IPS-NIHi11 (cell line): ENCODE data around the gene RMND5B.
A peak's percentile ranks its signal among the peaks of the same experiment; 100 is the strongest.
"Not testable (repeated sequence)": the region's sequence is repeated elsewhere in the genome, so short reads cannot be mapped to it uniquely, and the experiment has no call there.

Experiments used
- DNase-seq: peaks from one replicate; pipeline ENCODE4 v3.0.0; 2012; ENCODE audit warnings: mixed read lengths, low spot score

RMND5B gene

DNA sequence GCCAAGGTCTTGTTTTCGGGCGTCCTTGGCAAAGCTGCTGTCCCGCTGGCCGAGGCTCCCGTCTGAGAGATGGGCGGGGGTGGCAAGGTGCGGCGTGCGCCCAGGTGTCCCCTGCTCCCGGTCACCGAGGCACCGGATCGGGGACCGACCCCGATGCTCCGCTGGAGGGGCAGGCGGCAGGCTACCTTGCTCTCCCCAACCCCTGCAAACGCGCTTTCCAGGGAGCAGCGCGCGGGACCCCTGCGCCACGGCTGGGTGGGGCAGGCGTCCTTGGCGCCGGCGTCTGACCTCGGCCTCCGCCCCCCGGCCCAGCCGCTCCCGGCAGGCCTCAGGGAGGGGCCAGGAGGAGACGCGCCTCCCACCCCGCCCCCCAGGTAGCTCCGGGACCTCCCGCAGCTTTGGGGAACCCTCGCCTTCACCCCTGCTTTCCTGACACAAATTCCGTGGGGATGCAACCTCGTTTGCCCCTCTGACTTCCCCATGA is 16.9 kb upstream of the RMND5B start:
- peak; percentile 67 for DNase-seq

DNA sequence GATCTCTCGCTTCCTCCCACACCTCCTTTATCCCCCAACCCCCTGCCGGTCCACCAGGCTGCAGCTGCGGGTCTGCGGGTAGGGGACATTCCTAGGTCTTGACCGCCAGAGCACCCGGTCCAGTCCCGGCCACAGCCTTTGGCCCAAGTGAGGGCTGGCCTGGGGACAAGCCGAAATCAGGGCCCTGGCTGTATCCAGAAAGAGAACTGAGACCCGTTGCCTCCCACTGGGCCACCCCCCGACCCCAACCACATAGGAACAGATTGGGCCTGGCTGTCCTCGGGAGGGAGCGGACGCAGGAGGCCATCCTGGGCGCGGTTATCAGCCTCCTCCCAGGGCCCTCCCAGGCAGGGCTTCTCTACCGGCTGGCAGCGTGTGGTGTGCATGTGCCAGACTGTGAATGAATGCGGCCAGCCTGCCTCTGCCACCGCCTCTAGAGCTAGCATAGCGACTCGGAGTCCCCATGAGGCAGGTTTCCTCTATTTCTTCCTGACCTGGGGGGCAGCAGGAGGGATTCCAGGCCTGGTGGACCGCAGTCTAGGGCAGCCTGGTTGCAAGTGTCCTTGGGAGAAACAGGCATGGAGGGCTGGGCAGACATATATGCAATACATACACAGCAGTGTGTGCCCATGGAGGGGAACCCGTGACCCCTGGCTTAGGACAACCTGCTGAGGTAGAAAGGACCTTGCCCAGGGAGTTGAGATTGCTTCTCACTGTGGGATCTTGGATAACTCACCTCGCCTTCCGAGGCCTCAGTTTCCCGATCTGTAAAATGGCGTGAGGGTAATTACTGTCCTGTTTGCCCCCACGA is 16.3 kb upstream of the RMND5B start:
- peak; percentile 46 for DNase-seq

DNA sequence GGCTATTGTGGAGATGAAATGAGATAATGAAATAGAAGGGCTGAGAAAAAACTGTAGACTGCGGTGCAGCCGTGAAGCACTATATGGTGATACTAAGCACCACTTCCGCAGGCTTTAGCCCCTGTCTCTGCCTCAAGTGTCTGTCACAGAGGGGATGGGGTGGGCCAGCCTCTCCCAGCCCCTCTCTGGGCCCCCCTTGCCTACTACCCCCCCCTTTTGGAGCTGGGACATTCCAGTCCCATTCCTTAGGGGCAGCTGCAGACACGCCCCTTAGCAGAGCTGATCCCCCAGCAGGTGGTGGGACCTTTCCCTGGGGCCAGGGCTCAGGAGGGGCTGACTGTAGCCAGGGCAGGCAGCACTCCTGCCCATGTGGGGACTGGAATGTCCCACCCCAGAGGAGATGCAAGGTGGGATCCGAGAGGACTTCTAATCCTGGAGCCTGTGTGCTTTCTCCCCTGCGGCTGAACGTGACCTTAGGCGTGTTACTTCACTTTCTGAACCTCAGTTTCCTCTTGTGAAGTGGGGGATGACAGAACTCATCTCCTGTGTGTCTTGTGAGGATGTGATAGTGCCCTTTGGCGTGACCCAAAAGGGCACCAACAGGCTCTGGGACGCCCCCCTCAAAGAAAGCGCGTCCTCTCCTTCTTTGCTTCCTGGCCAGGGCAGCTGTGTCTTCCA is 15.5 kb upstream of the RMND5B start:
- peak; percentile 58 for DNase-seq

DNA sequence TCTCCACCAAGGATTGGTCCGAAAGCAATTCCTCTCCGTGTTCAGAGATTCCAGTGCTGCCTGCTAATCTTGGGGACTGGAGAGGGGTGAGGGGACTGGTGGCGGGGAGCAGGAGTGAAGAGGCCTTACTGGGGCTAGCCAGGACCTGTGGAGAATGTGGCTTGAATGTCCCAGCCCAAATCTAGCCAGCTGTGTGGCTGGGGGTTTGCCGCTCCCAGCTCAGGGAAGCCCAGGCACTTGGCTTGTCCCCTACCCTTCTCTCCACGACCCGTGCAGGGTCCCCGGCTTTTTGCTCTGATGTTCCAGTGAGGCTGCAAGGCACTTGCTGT is 15.0 kb upstream of the RMND5B start:
- no peak for DNase-seq

DNA sequence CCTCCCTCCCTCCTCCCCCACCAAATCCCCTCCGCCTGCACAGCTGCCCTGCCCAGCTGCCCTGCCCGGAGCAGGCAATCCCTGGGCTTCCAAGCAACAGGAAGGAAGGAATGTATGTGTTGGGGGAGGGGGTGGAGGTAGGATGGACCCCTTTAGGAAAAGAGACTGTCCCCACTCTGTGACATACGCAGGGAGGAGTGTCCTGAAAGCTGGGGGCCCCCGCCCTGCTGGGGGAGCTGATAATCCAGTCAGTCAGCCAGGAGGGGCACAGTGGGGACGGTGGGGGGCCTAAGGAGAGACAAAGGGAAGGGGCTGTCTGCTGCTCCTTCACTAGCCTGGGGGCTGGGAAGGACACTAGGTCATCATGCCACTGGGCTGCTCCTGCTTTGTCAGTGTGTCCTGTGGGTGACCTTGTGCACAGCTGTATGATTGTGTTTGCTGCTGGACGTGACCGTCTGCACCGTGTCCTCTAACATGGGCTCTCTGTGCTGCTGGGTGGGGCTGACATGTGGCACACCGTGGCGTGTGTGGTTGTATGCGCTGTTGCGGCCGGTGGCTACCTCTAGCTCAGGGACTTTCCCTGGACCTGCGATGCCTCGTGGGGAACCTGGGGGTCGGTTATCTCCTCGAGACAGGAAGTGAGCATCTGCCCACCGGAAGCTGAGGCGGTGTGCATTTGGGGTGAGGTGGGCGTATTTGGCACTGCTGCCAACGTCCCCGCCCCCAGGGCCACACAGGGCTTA is 14.5 kb upstream of the RMND5B start:
- DNase-seq: peak; percentile 39

DNA sequence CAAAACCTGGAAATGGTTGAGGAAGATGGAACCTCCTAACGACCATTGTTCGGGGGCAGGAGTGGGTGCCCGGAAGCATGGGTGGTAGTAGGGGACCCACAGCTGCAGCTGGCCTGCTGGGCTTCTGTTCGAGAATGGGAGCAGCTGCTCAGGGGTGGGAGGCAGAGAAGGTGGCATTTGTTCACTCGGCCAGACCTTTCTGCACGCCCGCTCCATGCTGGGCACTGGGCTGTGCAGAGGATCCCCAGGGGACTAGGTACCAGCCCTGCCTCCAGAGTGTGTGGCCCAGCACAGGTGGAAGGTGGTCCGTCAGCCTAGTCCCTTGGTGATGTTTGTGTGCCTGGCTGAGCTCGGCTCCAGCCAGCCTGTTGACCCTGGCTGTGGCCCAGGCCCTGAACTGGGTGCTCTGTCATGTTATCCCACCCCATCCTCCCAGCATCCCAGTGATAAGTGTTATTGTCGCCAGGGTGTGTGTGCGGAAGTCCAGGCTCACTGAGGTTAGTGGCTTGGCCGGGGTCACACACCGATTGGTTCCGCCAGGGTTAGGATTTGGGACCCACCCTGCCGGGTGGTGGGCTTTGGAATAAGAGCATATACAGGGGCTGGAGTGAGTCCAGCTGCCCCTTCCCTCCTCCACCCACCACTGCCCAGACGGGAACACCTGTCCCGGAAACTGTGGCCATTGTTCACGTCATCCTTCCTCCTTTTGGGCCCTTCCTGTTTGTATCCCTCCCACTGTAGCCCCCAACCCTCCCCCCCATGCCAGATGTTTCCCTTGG is 12.7 kb upstream of the RMND5B start:
- DNase-seq: no peak

DNA sequence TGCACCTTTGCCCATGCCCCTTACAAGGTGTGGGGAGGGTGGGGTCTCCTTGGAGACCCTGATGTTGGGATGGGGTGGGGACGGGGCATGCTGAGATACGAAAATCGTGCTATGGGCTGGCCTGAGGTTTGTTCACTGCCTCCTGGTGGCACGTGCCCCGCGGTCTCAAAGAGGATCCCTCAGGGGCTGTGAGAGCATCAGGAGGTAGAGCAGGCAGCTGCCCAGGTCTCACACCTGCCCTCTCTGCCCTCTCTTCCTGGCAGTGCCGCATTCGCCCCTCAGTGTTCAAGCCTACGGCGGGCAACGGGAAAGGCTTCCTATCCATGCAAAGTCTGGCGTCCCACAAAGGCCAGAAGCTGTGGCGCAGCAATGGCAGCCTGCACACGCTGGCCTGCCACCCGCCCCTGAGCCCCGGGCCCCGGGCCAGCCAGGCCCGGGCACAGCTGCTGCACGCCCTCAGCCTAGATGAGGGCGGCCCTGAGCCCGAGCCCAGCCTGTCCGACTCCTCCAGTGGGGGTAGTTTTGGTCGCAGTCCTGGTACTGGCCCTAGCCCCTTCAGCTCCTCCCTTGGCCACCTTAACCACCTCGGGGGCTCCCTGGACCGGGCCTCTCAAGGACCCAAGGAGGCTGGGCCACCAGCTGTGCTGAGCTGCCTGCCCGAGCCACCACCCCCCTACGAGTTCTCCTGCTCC is 10.8 kb upstream of the RMND5B start:
- no peak for DNase-seq

DNA sequence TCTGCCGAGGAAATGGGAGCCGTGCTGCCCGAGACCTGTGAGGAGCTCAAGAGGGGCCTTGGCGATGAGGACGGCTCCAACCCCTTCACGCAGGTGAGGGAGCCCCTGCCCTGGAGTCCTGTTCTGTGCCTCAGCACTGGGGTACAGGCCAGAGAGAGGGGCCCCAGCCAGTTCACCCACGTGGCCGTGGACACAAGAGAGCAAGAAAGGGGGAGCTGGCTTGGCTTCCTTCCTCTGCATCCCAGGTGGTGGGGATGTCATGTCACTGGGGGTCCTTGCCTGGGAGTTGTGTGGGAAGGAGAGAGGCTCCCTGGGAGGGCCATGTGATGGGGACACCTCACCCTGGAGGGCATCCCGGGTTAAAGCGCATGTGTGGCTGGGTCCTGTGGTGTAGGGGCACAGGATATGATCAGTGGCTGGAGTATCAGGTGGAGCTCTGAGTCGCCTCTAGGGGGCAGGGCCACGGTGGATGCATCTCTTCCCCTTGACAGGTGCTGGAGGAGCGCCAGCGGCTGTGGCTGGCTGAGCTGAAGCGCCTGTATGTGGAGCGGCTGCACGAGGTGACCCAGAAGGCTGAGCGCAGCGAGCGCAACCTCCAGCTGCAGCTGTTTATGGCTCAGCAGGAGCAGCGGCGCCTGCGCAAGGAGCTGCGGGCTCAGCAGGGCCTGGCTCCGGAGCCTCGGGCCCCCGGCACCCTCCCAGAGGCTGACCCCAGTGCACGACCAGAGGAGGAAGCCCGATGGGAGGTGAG is 10.0 kb upstream of the RMND5B start:
- peak; percentile 82 for DNase-seq

DNA sequence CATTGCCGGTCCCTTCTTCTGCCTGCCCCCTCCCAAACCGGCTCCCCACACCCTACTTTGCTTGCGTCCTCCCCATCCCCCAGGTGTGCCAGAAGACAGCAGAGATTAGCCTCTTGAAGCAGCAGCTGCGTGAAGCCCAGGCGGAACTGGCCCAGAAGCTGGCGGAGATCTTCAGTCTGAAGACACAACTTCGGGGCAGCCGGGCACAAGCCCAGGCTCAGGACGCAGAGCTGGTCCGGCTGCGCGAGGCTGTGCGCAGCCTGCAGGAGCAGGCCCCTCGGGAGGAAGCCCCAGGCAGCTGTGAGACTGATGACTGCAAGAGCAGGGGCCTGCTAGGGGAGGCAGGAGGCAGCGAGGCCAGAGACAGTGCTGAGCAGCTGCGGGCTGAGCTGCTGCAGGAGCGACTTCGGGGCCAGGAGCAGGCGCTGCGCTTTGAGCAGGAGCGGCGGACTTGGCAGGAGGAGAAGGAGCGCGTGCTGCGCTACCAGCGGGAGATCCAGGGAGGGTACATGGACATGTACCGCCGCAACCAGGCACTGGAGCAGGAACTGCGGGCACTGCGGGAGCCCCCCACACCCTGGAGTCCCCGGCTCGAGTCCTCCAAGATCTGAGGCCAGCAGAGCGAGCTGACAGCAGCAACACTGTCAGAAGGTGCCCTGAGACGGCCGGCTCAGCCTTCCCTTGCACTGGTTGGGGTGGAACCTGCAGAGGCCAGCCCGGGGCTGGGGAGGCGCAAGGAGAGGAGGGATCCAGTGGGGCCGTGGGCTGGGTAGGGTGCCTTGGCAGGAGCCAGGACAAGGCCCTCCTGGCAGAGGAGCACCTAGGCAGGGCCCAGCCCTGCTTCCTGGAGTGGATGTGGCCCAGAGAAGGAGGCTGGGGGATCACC is 9.2 kb upstream of the RMND5B start:
- no peak for DNase-seq

DNA sequence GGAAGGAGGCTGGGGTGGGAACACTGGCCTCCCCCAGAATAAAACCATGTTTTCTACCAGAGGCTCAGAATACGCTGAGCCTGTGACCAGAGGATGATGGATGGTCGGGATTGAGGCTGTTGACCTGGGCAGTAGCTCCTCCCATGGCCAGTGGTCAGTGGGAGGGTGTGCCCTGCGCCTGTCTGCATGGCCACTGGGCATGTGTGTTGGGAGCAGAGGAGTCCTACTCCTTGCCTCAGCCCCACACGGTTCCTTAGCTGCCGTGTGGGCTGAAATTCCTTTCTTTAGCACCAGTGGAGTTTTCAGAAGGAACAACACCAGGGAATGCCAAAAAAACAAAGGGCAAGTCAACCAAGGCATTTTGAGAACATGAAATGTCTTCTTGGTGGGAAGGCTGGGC is 8.5 kb upstream of the RMND5B start:
- no peak for DNase-seq

DNA sequence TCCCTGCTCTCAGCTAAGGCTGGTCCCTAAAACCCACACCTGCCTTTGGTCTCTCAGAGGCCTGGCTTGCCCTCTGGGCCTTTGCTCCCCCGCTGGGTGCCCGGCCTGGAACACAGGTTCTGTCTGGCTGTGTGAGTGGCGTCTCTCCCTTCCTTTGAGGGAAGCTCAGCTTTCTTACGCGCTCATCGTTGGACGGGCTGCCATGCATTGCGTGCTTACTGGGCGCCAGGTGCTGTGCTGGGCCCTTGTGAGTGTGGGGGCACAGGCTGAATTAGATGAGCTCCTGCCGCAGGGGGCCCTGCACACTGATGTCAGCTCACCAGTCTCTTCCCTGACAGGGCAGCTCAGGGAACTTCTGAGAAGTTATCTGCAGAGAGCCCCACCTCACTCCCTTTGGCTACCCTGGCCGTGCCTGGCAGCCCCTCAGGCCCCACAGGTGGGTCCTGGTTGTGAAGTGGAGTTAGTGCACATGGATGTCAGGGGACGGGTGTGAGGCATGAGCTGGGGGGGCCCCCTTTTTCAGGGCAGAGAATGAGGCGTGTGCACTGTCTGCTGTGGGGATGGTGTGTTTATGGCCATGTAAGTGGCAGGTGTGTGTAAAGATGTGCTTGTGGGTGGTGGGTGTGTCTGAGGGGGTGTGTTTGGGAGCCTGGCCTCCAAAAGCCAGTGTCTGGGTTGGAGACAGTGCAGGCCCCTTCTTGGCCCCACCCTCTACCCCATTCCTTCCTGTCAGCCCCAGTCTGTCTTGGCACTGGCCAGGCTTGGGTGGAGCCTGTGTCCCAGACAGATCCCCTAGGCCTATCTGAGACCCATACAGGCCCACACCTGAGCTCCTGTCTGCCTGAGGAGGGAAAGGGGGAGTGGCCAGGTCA is 7.5 kb upstream of the RMND5B start:
- no peak for DNase-seq

DNA sequence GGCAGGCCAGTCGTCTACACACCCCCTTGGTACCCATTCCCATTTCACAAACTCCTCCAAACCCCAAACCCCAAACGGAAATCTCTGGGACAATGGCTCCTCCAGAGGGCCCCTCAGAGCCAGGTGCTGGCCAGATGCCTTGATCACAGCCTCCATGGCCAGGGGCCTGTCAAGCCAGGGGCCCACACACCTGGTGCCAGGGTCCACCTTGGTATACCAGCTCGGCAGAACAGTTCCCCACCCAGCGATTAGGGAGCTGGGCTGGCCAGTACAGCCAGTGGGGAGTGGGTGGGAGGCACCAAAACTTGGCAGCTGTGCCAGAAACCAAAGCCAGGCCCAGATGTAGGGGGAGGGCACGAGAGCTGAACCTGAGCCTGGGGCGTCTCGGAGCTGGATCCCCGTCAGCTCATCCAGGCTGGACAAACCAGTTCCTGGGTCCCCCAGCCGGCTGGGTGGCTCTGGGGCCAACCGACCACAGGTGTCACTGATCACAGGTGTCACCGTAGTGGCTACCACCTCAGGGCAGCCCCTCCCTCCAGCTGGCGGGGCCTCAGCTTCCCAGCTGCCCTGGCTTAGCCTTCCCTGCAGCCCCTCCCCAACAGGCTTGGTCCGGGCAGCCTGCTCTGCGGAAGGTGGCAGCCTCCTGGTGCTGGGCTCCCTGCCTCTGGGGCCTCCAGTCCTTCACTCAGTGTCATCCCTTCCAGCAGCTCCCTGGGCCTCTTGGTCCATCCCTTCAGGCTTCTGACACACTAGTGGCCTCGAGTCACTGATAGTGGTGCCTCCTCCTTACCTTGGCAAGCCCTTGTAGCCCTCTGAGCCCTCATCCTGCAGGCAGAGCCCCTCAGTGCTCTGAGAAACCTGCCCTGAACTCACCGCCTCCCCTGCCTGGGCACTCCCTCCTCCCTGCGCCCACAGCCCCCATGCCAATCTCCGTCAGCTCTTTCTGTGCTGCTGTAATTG is 6.6 kb upstream of the RMND5B start:
- no peak for DNase-seq

DNA sequence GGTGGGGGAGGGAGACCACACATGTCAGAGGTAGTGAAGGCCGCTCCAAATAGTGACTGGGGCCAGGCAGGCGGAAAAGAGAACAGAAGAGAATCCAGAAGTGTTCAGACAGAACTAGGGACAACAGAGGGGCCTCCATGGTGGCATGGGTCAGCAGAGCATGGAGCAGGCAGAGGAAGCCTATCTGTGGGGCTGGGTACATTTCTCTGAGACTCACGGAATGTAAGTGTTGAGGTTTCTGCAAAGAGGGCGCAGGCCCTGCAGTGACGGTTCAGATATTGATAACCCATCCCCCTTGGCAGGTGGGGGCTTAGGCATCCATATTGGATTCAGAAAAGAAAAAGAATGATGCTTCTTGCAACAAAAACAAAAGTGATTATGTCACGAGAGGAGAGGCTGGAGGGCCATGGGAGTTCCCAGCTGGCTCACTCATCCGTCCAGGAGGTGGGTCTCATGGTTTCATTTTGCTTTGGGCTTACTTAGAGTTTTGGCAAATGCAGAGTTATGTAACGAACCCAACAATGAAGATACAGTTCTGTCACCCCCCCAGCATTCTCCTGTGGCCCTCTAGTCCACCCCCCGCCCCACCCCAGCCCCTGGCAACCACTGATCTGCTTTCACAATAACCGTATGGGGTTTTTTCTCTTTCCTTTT is 5.4 kb upstream of the RMND5B start:
- no peak for DNase-seq

DNA sequence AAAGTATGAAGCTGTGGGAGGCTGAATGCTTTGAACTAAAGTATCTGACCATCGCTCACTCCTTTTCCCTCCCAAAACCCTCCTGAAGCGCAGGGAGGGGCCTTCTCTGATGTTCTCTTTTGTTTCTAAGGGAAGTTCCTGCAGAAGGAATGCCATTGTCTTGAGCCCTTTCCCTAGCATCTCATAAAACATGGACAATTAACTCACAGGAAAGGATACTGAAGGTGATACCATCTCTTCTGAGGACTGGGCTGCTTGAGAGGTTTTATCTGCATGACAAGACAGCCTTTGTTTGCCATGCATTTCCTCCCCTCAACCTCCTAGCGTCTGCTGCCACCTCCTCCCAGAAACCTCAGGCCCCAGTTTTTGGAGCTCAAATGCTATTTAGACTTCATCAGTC is 4.3 kb upstream of the RMND5B start:
- DNase-seq: peak; percentile 43

DNA sequence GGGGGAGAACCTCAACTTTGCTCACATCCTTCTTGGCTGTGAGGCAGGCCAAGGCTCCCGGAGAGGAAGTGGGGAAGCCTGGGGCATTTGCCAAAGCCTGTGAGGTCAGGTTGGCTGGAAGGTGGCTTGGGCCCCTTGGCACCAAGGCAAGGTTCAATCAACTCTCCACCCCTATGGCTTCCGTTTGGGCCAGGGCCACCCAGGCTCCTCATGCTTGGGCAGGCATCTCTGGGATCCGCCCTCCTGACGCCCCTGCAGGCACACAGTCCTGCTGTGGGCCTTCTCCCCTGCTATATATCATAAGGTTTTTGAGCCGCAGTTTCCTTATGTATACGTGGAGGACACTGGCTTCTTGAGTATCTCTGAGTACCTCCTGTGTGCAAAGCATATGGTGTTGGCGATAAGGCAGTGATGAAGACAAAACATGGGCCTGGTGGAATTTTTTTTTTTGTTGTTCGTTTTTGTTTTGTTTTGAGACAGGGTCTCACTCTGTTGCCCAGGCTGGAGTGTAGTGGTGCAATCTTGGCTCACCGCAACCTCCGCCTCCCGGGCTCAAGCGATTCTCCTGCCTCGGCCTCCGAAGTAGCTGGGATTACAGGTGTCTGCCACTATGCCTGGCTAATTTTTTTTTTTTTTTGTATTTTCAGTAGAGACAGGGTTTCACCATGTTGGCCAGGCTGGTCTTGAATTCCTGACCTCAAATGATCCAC is 3.4 kb upstream of the RMND5B start:
- not testable (repeated sequence) for DNase-seq

DNA sequence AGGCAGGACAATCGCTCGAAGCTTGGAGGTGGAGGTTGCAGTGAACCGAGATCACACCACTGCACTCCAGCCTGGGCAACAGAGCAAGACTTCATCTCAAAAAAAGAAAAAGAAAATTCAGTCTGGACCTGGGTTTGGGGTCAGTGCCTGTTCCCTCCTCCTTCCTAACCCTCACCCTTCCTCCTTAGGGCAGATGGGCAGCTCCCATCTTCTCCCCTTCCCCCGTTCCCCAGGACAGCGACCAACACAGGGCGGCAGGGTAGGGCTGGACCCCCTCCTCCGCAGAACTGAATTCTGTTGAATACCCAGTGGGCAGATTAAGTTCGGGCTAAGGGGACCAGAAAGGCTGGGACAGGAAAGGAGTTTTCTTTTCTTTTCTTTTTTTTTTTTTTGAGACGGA is 1.5 kb upstream of the RMND5B start:
- DNase-seq: no peak

DNA sequence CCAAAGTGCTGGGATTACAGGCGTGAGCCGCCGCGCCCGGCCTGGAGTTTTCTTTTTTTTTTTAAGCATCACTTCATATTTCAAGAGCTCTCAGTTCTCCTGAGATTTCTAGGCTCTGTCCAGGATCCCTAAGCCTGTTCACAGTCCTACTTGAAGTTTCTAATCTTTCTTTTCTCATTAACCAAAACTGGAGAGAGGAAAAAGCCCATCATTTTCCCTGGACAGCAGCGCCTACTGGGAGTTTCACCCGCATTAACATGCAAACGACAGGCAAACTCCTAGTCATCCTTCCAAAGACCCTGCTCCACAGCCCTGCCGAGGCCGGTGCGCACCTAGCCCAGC is 609 bp upstream of the RMND5B start:
- DNase-seq: not testable (repeated sequence)
